Measurements from ENCODE around the gene DOK3.

The DOK3 gene

DNA sequence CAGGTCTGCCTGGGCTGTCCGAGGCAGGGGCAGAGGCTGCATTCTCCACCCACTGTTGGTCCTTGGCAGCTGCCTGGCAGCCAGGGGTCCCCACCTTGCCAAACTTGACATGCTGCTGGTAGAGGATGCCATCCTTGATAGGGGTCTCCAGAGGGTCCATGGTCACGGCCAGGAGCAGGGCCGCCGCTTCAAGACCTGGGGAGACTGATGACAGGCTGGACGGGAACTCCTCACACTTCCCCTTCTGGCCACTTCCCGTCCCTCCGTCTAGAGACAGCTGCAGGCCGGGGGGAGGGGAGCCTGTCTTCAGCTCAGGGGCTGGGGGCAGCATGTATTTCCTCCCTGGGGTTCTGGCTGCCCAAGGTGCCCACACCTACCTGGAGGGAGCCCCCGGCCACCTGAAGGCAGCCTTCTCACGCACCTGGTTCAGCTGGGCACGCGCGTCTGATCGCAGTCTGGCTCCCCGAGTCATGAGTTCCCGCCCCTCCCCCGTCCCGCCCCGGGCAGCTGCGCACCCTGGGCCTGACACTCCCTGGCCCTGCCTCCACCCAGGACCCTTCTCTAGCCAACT lies at the start of gene DOK3:
Gene DOK3, minus strand, starts transcription at position 446 of the 571 bp plus-strand sequence. Its CDS starts 286 bp downstream, at position 160.
- no peak for DNase-seq

GRCh38 chr5:177557796-177558195 lies 48.2 kb upstream of the DOK3 start:
- no peak for DNase-seq

- DNase-seq: no peak
Observed at GRCh38 chr5:177557041-177557647, 47.5 kb upstream of the DOK3 start.

DNA sequence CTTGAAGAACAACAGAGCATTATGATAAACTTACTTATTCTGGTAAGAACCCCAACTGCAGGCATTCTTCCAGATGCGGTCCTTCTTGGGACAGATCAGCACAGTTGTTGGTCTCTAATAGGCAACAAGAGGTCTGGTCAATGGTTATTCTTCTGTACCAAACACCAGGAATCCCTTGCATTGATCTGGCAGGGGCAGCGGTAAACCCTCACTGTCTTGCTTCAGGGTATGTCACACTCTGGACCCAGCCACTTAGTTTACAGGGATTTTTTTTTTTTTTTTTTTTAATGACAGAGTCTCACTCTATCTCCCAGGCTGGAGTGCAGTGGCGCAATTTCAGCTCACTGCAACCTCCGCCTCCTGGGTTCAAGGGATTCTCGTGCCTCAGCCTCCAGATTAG lies 46.0 kb upstream of the DOK3 start:
- no peak for DNase-seq

DNA sequence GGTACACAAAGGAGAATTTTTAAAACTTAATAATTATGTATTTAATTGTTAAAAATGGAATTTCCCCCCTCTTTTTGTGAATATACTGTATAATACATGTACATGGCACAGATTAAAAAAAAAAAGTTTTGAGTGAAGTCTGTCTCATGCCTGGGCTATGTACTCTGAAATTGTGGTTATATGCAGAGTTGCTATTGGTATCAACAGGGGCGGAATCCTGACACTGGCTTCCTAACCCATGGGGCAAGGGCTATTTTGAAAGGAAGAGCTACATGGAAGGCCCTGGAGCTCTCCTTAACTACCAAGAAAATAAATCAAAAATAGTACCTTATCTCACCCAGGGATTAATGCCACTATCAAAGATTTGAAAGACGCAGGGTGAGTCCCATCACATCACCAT lies 45.6 kb upstream of the DOK3 start:
- no peak for DNase-seq

DNA sequence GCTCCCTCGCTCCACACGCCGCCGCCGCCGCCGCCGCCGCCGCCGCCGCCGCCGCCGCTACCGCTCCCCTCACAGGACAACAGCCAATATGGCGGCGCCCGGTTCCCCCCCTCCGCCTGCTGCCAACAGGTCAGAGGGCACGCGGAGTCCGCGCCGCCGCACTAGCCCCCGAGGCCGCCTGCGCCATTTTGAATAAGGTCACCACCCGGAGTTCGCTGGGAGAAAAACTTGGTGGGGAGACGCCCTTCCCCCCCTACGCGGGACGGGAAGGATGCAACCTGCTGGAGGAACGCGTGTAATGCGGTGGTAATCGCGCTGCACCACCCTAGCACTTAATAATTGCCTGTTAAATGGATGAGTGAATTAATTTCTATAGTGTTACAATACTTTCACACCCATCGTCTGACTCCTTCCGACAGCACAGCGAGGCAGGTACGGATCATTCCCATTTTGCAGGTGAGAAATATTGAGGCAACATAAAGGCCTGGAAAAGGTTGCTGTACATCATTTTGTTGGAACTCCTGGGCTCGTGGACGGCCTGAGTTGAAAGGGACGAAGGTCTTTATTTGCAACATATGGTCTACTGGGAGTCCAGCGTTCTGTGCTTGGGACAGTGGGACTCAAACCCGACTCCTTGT lies 45.0 kb upstream of the DOK3 start, which contains the start of gene FAM193B:
Gene FAM193B, minus strand, starts transcription at position 90 of the 638 bp plus-strand sequence. CDS start 105 bp downstream, outside the sequence.
- peak; percentile 70 for DNase-seq

- peak; percentile 23 for DNase-seq
Observed at GRCh38 chr5:177553671-177554429, 44.2 kb upstream of the DOK3 start.

- peak; percentile 0 for DNase-seq
Observed at GRCh38 chr5:177552839-177553455, 43.3 kb upstream of the DOK3 start.

DNA sequence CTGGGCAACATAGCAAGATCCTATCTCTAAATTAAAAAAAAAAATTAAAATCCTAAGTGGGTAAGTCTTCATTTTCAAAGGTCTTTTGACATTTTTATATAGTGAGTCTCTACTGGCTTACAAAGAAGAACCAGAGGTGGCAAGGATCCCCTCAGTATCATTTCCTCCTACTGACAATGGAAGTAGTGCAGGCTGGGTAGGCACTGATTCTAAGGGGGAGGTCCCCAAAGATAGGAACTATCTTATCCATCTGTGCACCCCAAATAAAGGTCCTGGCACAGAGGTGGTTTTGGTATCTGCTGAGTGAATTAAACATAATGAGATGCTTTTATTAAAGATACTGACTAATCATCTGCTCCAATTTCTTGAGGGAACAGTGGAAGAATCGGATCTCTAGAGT lies 40.5 kb upstream of the DOK3 start:
- no peak for DNase-seq

GRCh38 chr5:177548495-177548894 lies 38.9 kb upstream of the DOK3 start:
- no peak for DNase-seq

DNA sequence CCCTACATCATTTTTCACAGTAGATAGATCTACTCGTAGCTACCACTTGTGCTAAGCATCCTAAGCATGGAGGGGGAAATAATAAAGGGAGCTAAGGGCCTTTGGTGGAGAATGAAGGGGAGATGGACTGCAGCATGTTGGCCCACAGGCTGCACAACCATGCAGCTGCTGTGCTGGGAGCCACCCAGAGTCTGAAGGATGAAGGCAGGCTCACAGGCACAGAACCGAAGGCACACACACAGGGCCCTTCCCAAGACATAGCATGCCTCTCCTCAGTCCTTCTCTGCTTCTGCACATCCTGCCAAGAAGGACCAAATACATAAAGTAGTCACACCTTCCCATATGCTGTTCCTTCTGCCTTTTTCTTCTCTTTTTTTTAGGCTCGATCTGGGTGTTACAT lies 38.1 kb upstream of the DOK3 start:
- no peak for DNase-seq

- DNase-seq: peak; percentile 75
Observed at GRCh38 chr5:177546258-177546741, 36.7 kb upstream of the DOK3 start.

DNA sequence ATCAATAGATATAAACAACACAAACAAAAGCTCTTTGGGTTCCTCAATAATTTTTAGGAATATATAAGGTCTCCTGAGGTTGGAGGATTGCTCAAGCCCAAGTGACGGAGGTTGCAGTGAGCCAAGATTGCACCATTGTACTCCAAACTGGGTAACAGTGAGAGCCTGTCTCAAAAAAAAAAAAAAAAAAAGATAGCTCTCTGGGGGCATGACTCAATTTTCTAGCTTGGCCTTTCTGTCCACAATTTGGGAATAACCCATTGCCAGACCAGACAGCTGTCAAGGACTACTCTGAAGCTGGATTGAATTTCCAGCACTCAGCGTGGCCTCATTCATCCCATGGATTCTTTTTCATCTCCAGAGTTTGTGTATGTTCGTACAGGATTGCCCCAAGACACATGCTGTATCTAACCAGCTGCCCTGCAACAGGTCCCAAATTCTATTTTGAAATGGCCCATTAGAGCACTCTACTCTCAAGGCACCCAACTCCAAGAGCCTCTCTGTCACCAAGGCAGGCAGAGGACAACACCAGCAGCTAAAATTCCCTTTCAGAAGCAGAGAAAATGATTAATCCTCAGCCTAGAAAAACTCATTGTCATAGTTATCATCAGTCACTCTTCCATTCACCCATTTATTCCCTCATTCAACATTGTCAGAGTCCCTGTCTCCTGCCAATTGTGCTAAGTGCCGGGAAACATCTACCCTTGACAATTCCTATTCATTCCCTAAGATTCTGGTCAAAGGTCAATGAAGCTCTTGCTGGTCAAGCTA lies 36.0 kb upstream of the DOK3 start:
- DNase-seq: no peak

DNA sequence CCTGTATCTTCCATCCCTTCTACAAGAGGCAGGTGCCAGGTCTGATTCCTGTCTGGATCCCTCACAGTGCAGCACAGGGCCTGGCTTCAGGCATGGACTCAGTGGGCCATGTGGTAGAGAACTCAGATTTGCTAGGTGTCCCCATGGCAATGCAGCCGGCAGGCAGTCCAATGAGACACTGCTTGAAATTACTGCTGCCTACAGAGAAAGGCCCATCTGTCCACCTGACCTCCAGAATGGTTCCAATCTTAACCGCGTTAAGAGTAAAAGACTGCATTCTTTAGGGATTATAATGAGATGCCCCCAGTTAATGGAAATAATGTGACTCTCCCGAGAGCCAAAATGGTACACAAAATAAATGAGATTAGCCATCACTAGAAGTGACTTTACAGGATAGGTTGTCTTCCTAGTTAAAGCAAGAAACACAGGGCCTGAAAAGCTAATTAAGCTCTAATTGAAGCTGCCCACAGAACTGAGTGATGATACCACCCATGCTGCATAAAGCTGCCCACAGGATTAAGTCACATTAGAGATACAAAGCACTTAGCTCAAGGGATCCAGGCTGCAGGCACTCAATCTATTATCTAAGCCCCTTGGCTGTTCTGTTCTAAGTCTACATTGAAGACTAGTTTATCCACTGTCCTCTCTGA lies 33.3 kb upstream of the DOK3 start:
- DNase-seq: no peak

DNA sequence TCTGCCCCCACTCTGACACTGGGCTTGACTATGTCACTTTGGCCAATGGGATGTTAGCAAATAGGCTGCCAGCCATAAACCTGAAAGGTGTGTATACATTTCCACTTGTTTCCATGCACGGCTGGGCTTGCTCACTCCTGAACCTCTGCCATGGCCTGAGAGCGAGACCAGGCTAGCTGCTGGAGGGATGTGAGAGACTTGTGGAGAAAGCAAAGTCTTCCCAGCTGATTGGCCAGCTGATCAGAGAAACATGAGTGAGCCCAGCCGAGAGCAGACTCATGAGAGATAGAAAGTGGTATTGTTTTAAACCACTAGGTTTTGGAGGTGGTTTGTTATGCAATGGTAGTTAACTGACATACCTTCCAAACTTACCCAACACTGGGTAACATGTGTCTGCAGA lies 30.8 kb upstream of the DOK3 start:
- DNase-seq: no peak

- no peak for DNase-seq
Observed at GRCh38 chr5:177539411-177539810, 29.8 kb upstream of the DOK3 start.

- no peak for DNase-seq
Observed at GRCh38 chr5:177538876-177539275, 29.2 kb upstream of the DOK3 start.

- peak; percentile 86 for DNase-seq
Observed at GRCh38 chr5:177537389-177538361, 28.0 kb upstream of the DOK3 start.

DNA sequence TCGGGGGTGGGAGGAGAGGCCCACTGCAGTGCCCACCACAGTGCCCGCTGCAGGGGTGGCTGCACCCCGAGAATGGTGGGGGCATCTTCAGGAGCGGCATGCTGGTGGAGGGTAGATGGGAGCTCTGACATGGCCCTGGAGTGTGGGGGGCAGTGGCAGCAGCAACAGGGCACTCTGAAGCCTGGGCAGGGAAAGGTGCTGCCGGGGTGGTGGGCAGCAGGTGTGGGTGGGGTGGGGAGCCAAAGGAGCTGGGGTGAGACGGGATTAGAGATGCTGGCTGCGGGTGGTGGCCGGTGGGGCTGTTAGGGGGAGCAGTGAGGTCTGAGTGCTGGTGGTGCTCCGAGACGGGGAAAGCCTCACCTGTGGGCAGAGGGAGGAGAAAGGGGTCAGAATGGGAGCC lies 26.8 kb upstream of the DOK3 start:
- no peak for DNase-seq

GRCh38 chr5:177535125-177535524 lies 25.5 kb upstream of the DOK3 start:
- DNase-seq: no peak

Measured in kidney glomerular epithelial cell (primary cell).